SU-DHL-6 (cell line): Measurements from ENCODE around the gene AREG.

Source experiments
- H2AFZ ChIP-seq: fragments of 200-600 bp; sonication (generic); 2 replicates; pipeline ENCODE4 v1.6.1; 2014; ENCODE audit warnings: low read depth, mild to moderate bottlenecking, moderate library complexity, mixed read lengths, antibody characterized with exemption, low read length; ENCODE audit not compliant: severe bottlenecking
- H3F3A ChIP-seq: fragments of 200-600 bp; shearing (Covaris generic); 2 replicates; pipeline ENCODE4 v1.6.0; 2016; ENCODE audit warnings: antibody characterized with exemption, mild to moderate bottlenecking; ENCODE audit not compliant: insufficient read depth
- H3K27ac ChIP-seq: fragments of 200-600 bp; sonication (generic); 2 replicates; pipeline ENCODE4 v1.5.1; 2016; ENCODE audit warnings: low read depth, mild to moderate bottlenecking, low read length, moderate library complexity, mixed read lengths
- H3K27me3 ChIP-seq: fragments of 200-600 bp; sonication (generic), shearing (Covaris generic); 2 replicates; pipeline ENCODE4 v1.6.0; 2014; ENCODE audit warnings: mild to moderate bottlenecking, low read length
- H3K36me3 ChIP-seq: fragments of 200-600 bp; sonication (generic); 2 replicates; pipeline ENCODE4 v1.6.1; 2014; ENCODE audit warnings: mild to moderate bottlenecking, low read length, mixed read lengths
- H3K4me2 ChIP-seq: fragments of 300-600, 200-600 bp; shearing (Covaris generic), sonication (generic); 2 replicates; pipeline ENCODE4 v1.6.0; 2014; ENCODE audit warnings: low read length, low read depth, mild to moderate bottlenecking; ENCODE audit not compliant: poor library complexity, severe bottlenecking
- H3K4me3 ChIP-seq: fragments of 200-600 bp; sonication (generic); 2 replicates; pipeline ENCODE4 v1.5.1; 2014; ENCODE audit warnings: antibody characterized with exemption, low read length, mild to moderate bottlenecking, mixed read lengths; ENCODE audit not compliant: insufficient read depth, poor library complexity, severe bottlenecking
- H3K79me2 ChIP-seq: fragments of 200-600 bp; sonication (generic); 2 replicates; pipeline ENCODE4 v1.6.1; 2014; ENCODE audit warnings: mild to moderate bottlenecking, low read length, moderate library complexity; ENCODE audit not compliant: insufficient read depth
- H3K9ac ChIP-seq: fragments of 200-600 bp; sonication (generic); 2 replicates; pipeline ENCODE4 v1.7.0; 2014; ENCODE audit warnings: mild to moderate bottlenecking, low read length
- H3K9me2 ChIP-seq: fragments of 200-600 bp; sonication (generic); replicated peaks from 2 replicates; pipeline ENCODE4 v1.6.1; 2014; ENCODE audit warnings: low read length; ENCODE audit not compliant: insufficient read depth
- H3K9me3 ChIP-seq: fragments of 200-600 bp; sonication (generic); 2 replicates; pipeline ENCODE4 v1.6.1; 2014; ENCODE audit warnings: low read length, mixed read lengths; ENCODE audit not compliant: insufficient read depth
- H4K20me1 ChIP-seq: fragments of 200-600 bp; sonication (generic); 2 replicates; pipeline ENCODE4 v1.6.1; 2014; ENCODE audit warnings: low read depth, mild to moderate bottlenecking, antibody characterized with exemption, low read length, moderate library complexity, mixed read lengths
- CTCF ChIP-seq: fragments of 200-600 bp; sonication (generic); IDR thresholded peaks from one replicate; pipeline ENCODE4 v1.5.1; 2017; ENCODE audit warnings: antibody characterized with exemption, mild to moderate bottlenecking, low read length, moderate library complexity; ENCODE audit not compliant: insufficient read depth, poor library complexity, severe bottlenecking
- EZH2phosphoT487 ChIP-seq: fragments of 200-600 bp; sonication (generic), shearing (Covaris generic); conservative IDR thresholded peaks from 2 replicates; pipeline ENCODE4 v1.6.1; 2018; ENCODE audit warnings: mild to moderate bottlenecking, antibody characterized with exemption, low read length, moderate library complexity, mixed read lengths

The AREG gene

GRCh38 chr4:74408639-74409038 is 36.3 kb upstream of the AREG start:
- no peaks in the 10 kb centered on the region for H3K79me2 ChIP-seq
- no peak overlapping the region for H3K9ac ChIP-seq
- TF ChIP-seq CTCF (no peak), EZH2phosphoT487 (no peak)
- no peaks in the 10 kb centered on the region for H3K27me3 ChIP-seq
- no peak overlapping the region for H2AFZ ChIP-seq
- no peak overlapping the region for H3K4me2 ChIP-seq
- H3K36me3 ChIP-seq = no peaks in the 10 kb centered on the region
- H3K4me3 ChIP-seq = no peak overlapping the region
- H3K9me2 ChIP-seq = no peaks in the 10 kb centered on the region
- no peaks in the 10 kb centered on the region for H3K9me3 ChIP-seq
- H3K27ac ChIP-seq = no peak overlapping the region
- H3F3A ChIP-seq = no peaks in the 10 kb centered on the region
- no peaks in the 10 kb centered on the region for H4K20me1 ChIP-seq

GRCh38 chr4:74410272-74410671 is 34.7 kb upstream of the AREG start:
- Histone ChIP-seq H2AFZ (no peak overlapping the region), H3K79me2 (no peaks in the 10 kb centered on the region), H3K27me3 (no peaks in the 10 kb centered on the region), H4K20me1 (no peaks in the 10 kb centered on the region), H3F3A (no peaks in the 10 kb centered on the region), H3K9ac (no peak overlapping the region), H3K9me3 (no peaks in the 10 kb centered on the region), H3K36me3 (no peaks in the 10 kb centered on the region), H3K27ac (no peak overlapping the region), H3K9me2 (no peaks in the 10 kb centered on the region), H3K4me2 (no peak overlapping the region), H3K4me3 (no peak overlapping the region)
- no peak for TF ChIP-seq EZH2phosphoT487

GRCh38 chr4:74412225-74412624 is 32.7 kb upstream of the AREG start:
- Histone ChIP-seq H4K20me1 (no peaks in the 10 kb centered on the region), H3K27ac (no peak overlapping the region), H3K9me3 (no peaks in the 10 kb centered on the region), H2AFZ (no peak overlapping the region), H3K4me2 (no peak overlapping the region), H3K36me3 (no peaks in the 10 kb centered on the region), H3K27me3 (no peaks in the 10 kb centered on the region), H3K9me2 (no peaks in the 10 kb centered on the region), H3K4me3 (no peak overlapping the region), H3F3A (no peaks in the 10 kb centered on the region), H3K79me2 (no peaks in the 10 kb centered on the region), H3K9ac (no peak overlapping the region)
- TF ChIP-seq CTCF = no peak
- TF ChIP-seq EZH2phosphoT487 = no peak

- TF ChIP-seq EZH2phosphoT487 = no peak
- TF ChIP-seq CTCF = no peak
- no peak overlapping the region for H3K4me3 ChIP-seq
- H3K9me3 ChIP-seq = no peaks in the 10 kb centered on the region
- no peaks in the 10 kb centered on the region for H3K9me2 ChIP-seq
- H4K20me1 ChIP-seq = no peaks in the 10 kb centered on the region
- no peak overlapping the region for H3K9ac ChIP-seq
- H3K27me3 ChIP-seq = no peaks in the 10 kb centered on the region
- no peak overlapping the region for H3K27ac ChIP-seq
- no peak overlapping the region for H2AFZ ChIP-seq
- no peaks in the 10 kb centered on the region for H3F3A ChIP-seq
- no peak overlapping the region for H3K4me2 ChIP-seq
- H3K79me2 ChIP-seq = no peaks in the 10 kb centered on the region
- no peaks in the 10 kb centered on the region for H3K36me3 ChIP-seq
Measured at GRCh38 chr4:74413265-74413664, 31.7 kb upstream of the AREG start.
